Astrocyte of the cerebellum (primary cell): Measurements from ENCODE around the gene ACTMAP.

ENCODE experiments used
- DNase-seq: peaks from one replicate; pipeline ENCODE4 v3.0.0-alpha.2; 2011; ENCODE audit warnings: low read depth
- H3K4me3 ChIP-seq: 2 replicates; pipeline ENCODE4 v1.5.1; 2011; ENCODE audit warnings: mild to moderate bottlenecking, low read depth, low read length, moderate library complexity
- CTCF ChIP-seq: IDR thresholded peaks from 2 replicates; pipeline ENCODE4 v1.5.1; 2012; ENCODE audit warnings: low read length, low read depth, moderate library complexity, mild to moderate bottlenecking; ENCODE audit errors: missing control alignments
- in situ Hi-C: cut with HindIII; loops from 2 replicates; pipeline ENCODE4 v1.10.0; 2017; ENCODE audit warnings: low sequenced_read_pairs

ACTMAP gene

GRCh38 chr19:40697007-40697406 lies 53.3 kb downstream of the ACTMAP start:
- TF ChIP-seq CTCF = no peak
- H3K4me3 ChIP-seq = no peak overlapping the region
- in situ Hi-C loops = no loop called here
- no peak for DNase-seq

- H3K4me3 ChIP-seq = no peak overlapping the region
- no peak for TF ChIP-seq CTCF
- no peak for DNase-seq
- in situ Hi-C loops = no loop called here
These were observed 54.4 kb downstream of the ACTMAP start for GRCh38 chr19:40695881-40696280.

GRCh38 chr19:40693896-40694295 lies 56.4 kb downstream of the ACTMAP start:
- H3K4me3 ChIP-seq = no peak overlapping the region
- in situ Hi-C loops = no loop called here
- DNase-seq = no peak
- TF ChIP-seq CTCF = no peak

GRCh38 chr19:40693150-40693788 lies 57.0 kb downstream of the ACTMAP start:
- H3K4me3 ChIP-seq = no peak overlapping the region
- TF ChIP-seq CTCF = no peak
- no peak for DNase-seq
- in situ Hi-C loops = no loop called here

- no peak overlapping the region for H3K4me3 ChIP-seq
- TF ChIP-seq CTCF = no peak
- no peak for DNase-seq
- in situ Hi-C loops = no loop called here
These were observed 58.1 kb downstream of the ACTMAP start for GRCh38 chr19:40692212-40692551.

GRCh38 chr19:40691421-40692211 lies 58.7 kb downstream of the ACTMAP start:
- DNase-seq = no peak
- TF ChIP-seq CTCF = no peak
- in situ Hi-C loops = no loop called here
- H3K4me3 ChIP-seq = no peak overlapping the region
